Measurements from ENCODE around the gene SEMA3E.

DNA sequence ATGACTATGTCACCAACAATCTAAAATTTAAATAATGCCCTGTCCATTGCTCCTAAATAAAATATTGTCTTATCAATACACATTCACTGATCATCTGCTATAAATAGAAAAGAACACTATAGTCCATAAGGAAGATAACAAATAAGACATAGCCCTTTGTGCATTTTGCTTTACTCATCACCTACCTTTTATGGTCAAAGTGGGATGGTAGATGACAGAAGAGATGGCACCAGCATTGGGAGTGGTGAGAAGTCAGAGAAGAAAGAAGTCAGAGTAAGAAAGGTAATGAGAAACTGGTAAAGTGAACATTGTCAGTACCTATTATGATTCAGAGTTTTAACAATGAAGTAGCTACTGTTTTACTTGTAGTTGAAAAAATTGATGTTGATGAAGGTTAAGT is 31.1 kb downstream of the SEMA3E start:
- TF ChIP-seq, protein P1, sequence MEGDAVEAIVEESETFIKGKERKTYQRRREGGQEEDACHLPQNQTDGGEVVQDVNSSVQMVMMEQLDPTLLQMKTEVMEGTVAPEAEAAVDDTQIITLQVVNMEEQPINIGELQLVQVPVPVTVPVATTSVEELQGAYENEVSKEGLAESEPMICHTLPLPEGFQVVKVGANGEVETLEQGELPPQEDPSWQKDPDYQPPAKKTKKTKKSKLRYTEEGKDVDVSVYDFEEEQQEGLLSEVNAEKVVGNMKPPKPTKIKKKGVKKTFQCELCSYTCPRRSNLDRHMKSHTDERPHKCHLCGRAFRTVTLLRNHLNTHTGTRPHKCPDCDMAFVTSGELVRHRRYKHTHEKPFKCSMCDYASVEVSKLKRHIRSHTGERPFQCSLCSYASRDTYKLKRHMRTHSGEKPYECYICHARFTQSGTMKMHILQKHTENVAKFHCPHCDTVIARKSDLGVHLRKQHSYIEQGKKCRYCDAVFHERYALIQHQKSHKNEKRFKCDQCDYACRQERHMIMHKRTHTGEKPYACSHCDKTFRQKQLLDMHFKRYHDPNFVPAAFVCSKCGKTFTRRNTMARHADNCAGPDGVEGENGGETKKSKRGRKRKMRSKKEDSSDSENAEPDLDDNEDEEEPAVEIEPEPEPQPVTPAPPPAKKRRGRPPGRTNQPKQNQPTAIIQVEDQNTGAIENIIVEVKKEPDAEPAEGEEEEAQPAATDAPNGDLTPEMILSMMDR (IDR thresholded peaks at IDR 0.05), result no peak
- no peak for TF ChIP-seq POLR2A (IDR thresholded peaks at IDR 0.05)
